C4-2B (cell line): ENCODE results near the gene SYT9.

Source experiments
- ZFX ChIP-seq: fragments of 450-650 bp; IDR thresholded peaks from 2 replicates; pipeline ENCODE4 v1.6.1; 2017
- TF ChIP-seq, protein P1 (sequence below): fragments of 450-650 bp; conservative IDR thresholded peaks from 2 replicates; pipeline ENCODE4 v1.5.1; 2017; ENCODE audit warnings: mild to moderate bottlenecking

DNA sequence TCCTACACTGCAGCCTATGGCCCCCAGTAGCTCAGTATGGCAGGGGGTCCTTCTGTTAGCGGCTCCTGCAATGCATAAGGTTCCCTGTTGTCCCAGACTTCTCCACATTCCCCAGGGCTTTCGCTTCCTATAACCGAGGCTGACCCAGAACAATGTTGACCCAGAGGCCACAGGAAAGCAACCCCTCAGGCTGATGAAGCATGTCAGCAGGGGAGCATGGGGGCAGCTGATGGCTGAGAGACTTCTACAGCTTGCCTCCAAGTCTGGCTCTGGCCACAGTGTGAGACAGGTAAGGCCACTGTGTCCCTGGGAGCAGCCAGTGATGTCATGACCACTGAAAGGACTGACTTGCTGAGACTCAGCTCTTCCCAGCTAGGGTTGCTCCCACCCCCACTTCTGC, 249.5 kb downstream of the SYT9 start:
- TF ChIP-seq, protein P1, sequence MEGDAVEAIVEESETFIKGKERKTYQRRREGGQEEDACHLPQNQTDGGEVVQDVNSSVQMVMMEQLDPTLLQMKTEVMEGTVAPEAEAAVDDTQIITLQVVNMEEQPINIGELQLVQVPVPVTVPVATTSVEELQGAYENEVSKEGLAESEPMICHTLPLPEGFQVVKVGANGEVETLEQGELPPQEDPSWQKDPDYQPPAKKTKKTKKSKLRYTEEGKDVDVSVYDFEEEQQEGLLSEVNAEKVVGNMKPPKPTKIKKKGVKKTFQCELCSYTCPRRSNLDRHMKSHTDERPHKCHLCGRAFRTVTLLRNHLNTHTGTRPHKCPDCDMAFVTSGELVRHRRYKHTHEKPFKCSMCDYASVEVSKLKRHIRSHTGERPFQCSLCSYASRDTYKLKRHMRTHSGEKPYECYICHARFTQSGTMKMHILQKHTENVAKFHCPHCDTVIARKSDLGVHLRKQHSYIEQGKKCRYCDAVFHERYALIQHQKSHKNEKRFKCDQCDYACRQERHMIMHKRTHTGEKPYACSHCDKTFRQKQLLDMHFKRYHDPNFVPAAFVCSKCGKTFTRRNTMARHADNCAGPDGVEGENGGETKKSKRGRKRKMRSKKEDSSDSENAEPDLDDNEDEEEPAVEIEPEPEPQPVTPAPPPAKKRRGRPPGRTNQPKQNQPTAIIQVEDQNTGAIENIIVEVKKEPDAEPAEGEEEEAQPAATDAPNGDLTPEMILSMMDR = no peak
- no peak for TF ChIP-seq ZFX
